CD4-positive, alpha-beta T cell (primary cell): ENCODE measurements around the gene PLEKHA7. TPM values are rescaled to one million over a fixed set of nuclear protein-coding genes. Genes with fewer than 3 reads are reported as not detected.

Source experiments
- ATAC-seq: fragments of 200-7000 bp; cut with Tn5 transposase; one replicate; pipeline ENCODE4 v1.10.0; 2022; ENCODE audit warnings: mild to moderate bottlenecking; ENCODE audit not compliant: poor library complexity
- CTCF ChIA-PET: fragments of 350-600 bp; sonication (Branson Sonifier 250); formaldehyde crosslinking; loops from one replicate; lab custom pipeline; 2021; ENCODE audit warnings: antibody characterized with exemption, inconsistent platforms; lab: Charles Lee
- POLR2A ChIA-PET: fragments of 350-600 bp; sonication (Branson Sonifier 250); formaldehyde crosslinking; loops from one replicate; lab custom pipeline; 2021; ENCODE audit warnings: antibody characterized with exemption, inconsistent platforms; lab: Charles Lee
- DNase-seq, 14 experiments: peaks; one replicate each; pipeline ENCODE4 v3.0.0-alpha.2; 2013 to 2020; ENCODE audit warnings: mixed read lengths in 2 of 14
- H3K27ac ChIP-seq, 2 donors: one replicate each; pipeline versions ENCODE4 v1.5.1 to v1.7.0; 2013; ENCODE audit warnings: low read length in 2 of 2, low read depth in 1 of 2, mild to moderate bottlenecking in 1 of 2
- H3K27me3 ChIP-seq, 2 experiments: 1 replicate in 1 of 2; 2 replicates in 1 of 2; pipeline versions ENCODE4 v1.6.1 to v1.7.0; 2013; ENCODE audit warnings: low read length in 2 of 2, control low read depth in 1 of 2, mild to moderate bottlenecking in 1 of 2, moderate library complexity in 1 of 2; ENCODE audit not compliant: insufficient read depth in 2 of 2, control insufficient read depth in 1 of 2
- H3K36me3 ChIP-seq: one replicate; pipeline ENCODE4 v1.6.1; 2013; ENCODE audit warnings: low read length, control low read depth; ENCODE audit not compliant: insufficient read depth
- H3K4me1 ChIP-seq: one replicate; pipeline ENCODE4 v1.6.1; 2013; ENCODE audit warnings: low read length, control low read depth; ENCODE audit not compliant: insufficient read depth
- H3K4me3 ChIP-seq: one replicate; pipeline ENCODE4 v1.5.1; 2013; ENCODE audit warnings: mild to moderate bottlenecking, low read length, moderate library complexity
- H3K9me3 ChIP-seq, 2 experiments: 1 replicate in 1 of 2; 2 replicates in 1 of 2; pipeline versions ENCODE4 v1.6.1 to v1.7.0; 2013; ENCODE audit warnings: low read length in 2 of 2, mild to moderate bottlenecking in 2 of 2, control low read depth in 1 of 2, moderate library complexity in 1 of 2; ENCODE audit not compliant: control insufficient read depth in 1 of 2, insufficient read depth in 1 of 2
- H3K27ac Mint-ChIP-seq: one replicate; pipeline ENCODE4 v1.8.0; 2020; ENCODE audit warnings: mixed read lengths
- H3K27me3 Mint-ChIP-seq: one replicate; pipeline ENCODE4 v1.8.0; 2021; ENCODE audit warnings: mixed read lengths
- H3K36me3 Mint-ChIP-seq: one replicate; pipeline ENCODE4 v1.8.0; 2021; ENCODE audit warnings: low read depth, mixed read lengths
- H3K4me1 Mint-ChIP-seq: one replicate; pipeline ENCODE4 v1.8.0; 2021; ENCODE audit warnings: low read depth, mixed read lengths
- H3K4me3 Mint-ChIP-seq: one replicate; pipeline ENCODE4 v1.8.0; 2020; ENCODE audit warnings: mild to moderate bottlenecking, mixed read lengths
- H3K9me3 Mint-ChIP-seq: one replicate; pipeline ENCODE4 v1.8.0; 2020; ENCODE audit warnings: mixed read lengths
- CTCF ChIP-seq: fragments of 200-600 bp; IDR thresholded peaks from one replicate; pipeline ENCODE4 v1.8.0; 2022; ENCODE audit warnings: antibody characterized with exemption, mild to moderate bottlenecking
- intact Hi-C, 2 experiments: fragments of 100-400 bp; cut with DNase I in 1 of 2; cut with micrococcal nuclease in 1 of 2; formaldehyde crosslinking; loops; one replicate each; pipeline versions ENCODE4 v1.15.1 to v1.9.0; 2023 to 2025; cut with DNase I, micrococcal nuclease
- total RNA-seq, 174 experiments: library from RNA in 2 of 174; stranded (reverse) in 2 of 174; gene quantifications; one replicate each; pipeline ENCODE4 v1.2.3 and lab custom pipeline; 2021 to 2026

PLEKHA7 gene
- total RNA-seq, 2 experiments from 2014 or later = 4.5 to 4.8 TPM

DNA sequence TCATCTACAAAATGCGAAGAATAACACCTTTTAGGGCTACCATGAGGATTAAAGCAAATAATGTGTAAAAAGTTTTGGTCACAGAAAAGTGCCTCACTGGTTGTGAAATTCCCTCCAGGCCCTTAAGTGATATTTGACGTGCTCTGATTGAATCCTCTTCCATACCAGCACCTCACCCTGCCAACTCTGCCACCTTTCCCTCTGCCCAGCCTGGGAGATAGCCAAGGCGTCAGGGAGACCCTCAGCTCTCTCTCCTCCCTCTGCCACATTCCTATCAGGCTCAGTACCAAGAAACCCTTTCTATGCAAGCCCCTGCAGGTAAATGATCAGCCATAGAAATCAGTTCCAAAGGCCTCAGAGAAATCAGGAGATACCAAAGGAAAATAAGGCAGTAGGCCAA lies 21.4 kb downstream of the PLEKHA7 start:
- intact Hi-C loops = no loop called here
- CTCF ChIA-PET = no interaction called here
- DNase-seq (no peak), ATAC-seq (no peak)
- no peak overlapping the region for H3K27ac Mint-ChIP-seq
- H3K4me3 ChIP-seq = no peak overlapping the region
- peaks cover under 1% of the 10 kb centered on the region for H3K4me1 Mint-ChIP-seq
- no peaks in the 10 kb centered on the region for H3K27me3 ChIP-seq
- H3K36me3 ChIP-seq = no peaks in the 10 kb centered on the region
- no peaks in the 10 kb centered on the region for H3K4me1 ChIP-seq
- no peak overlapping the region for H3K4me3 Mint-ChIP-seq
- H3K27me3 Mint-ChIP-seq = no peaks in the 10 kb centered on the region
- no peaks in the 10 kb centered on the region for H3K9me3 Mint-ChIP-seq
- no peak for TF ChIP-seq CTCF
- H3K27ac ChIP-seq = no peak overlapping the region
- H3K9me3 ChIP-seq = no peaks in the 10 kb centered on the region
- POLR2A ChIA-PET = no interaction called here
- no peaks in the 10 kb centered on the region for H3K36me3 Mint-ChIP-seq

DNA sequence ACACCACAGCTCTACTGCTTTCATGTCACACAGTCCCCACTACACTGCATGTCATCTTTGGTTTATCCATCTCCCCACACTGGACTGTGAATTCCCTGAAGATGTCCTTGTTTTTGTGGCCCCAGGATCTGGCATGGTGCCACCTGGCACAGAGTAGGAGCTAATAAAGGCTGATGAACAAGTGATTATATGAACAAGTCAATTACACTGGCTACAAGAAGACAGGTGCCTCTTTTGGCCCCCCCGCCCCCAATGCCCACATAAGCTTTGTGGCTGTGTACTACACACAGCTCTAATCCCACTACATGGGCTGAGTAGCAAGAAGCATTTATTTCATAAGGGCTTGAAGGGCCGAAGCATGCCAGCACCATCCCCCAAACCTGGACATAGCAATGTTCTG lies 24.7 kb downstream of the PLEKHA7 start:
- H3K4me1 Mint-ChIP-seq = peaks cover 20% of the 10 kb centered on the region

GRCh38 chr11:16987205-16987568 lies 27.0 kb downstream of the PLEKHA7 start:
- ATAC-seq (no peak), DNase-seq (no peak)
- H3K36me3 ChIP-seq = no peaks in the 10 kb centered on the region
- CTCF ChIA-PET = no interaction called here
- no peak overlapping the region for H3K4me3 ChIP-seq
- TF ChIP-seq CTCF = no peak
- no peaks in the 10 kb centered on the region for H3K9me3 ChIP-seq
- no peak overlapping the region for H3K4me3 Mint-ChIP-seq
- no peaks in the 10 kb centered on the region for H3K27me3 ChIP-seq
- H3K4me1 ChIP-seq = peaks cover 21% of the 10 kb centered on the region
- H3K27ac ChIP-seq = peak overlapping the region in 1 of 2 donors; percentile 54
- POLR2A ChIA-PET = no interaction called here
- H3K36me3 Mint-ChIP-seq = no peaks in the 10 kb centered on the region
- peaks cover 20% of the 10 kb centered on the region for H3K4me1 Mint-ChIP-seq
- H3K27me3 Mint-ChIP-seq = no peaks in the 10 kb centered on the region
- peak overlapping the region; percentile 67 for H3K27ac Mint-ChIP-seq
- H3K9me3 Mint-ChIP-seq = no peaks in the 10 kb centered on the region
- intact Hi-C loops = no loop called here

More for the DNA sequence above, 24.7 kb downstream of the PLEKHA7 start:
- Mint-ChIP-seq H3K36me3 (no peaks in the 10 kb centered on the region), H3K9me3 (no peaks in the 10 kb centered on the region), H3K27ac (no peak overlapping the region), H3K4me3 (no peak overlapping the region), H3K27me3 (no peaks in the 10 kb centered on the region)
- Histone ChIP-seq H3K9me3 (no peaks in the 10 kb centered on the region), H3K4me1 (peaks cover 21% of the 10 kb centered on the region), H3K36me3 (no peaks in the 10 kb centered on the region), H3K27ac (no peak overlapping the region), H3K4me3 (no peak overlapping the region), H3K27me3 (no peaks in the 10 kb centered on the region)
- intact Hi-C loops = no loop called here
- ChIA-PET CTCF (no interaction called here), POLR2A (no interaction called here)
- no peak for TF ChIP-seq CTCF
- DNase-seq (no peak), ATAC-seq (no peak)
